Measurements from ENCODE around the gene BRAP. TPM values are rescaled to one million over a fixed set of nuclear protein-coding genes. Genes with fewer than 3 reads are reported as not detected.
A peak's percentile ranks its signal among the peaks of the same experiment; 100 is the strongest.
"Not testable (repeated sequence)": the region's sequence is repeated elsewhere in the genome, so short reads cannot be mapped to it uniquely, and the experiment has no call there.

BRAP gene
- total RNA-seq, 1 donor from 2014 or later = 19.0 TPM

GRCh38 chr12:111600205-111600642 is 85.5 kb downstream of the BRAP start:
- DNase-seq (ENCODE audit: low read depth) = no peak
- Histone ChIP-seq H3K36me3 (ENCODE audit: control insufficient read depth, insufficient read depth, low read length) (no peaks in the 10 kb centered on the region), H3K27me3 (ENCODE audit: control insufficient read depth, insufficient read depth, low read length) (no peaks in the 10 kb centered on the region), H3K4me3 (ENCODE audit: low read depth, low read length) (peak overlapping the region; percentile 98)
- TF ChIP-seq CTCF (IDR thresholded peaks at IDR 0.05; ENCODE audit: insufficient read depth, low read length, poor library complexity, severe bottlenecking) = no peak

GRCh38 chr12:111599453-111600204 is 86.1 kb downstream of the BRAP start:
- DNase-seq (ENCODE audit: low read depth) = peak; percentile 34
- TF ChIP-seq CTCF (IDR thresholded peaks at IDR 0.05; ENCODE audit: insufficient read depth, low read length, poor library complexity, severe bottlenecking) = no peak
- no peaks in the 10 kb centered on the region for H3K27me3 ChIP-seq (ENCODE audit: control insufficient read depth, insufficient read depth, low read length)
- H3K36me3 ChIP-seq (ENCODE audit: control insufficient read depth, insufficient read depth, low read length) = no peaks in the 10 kb centered on the region
- H3K4me3 ChIP-seq (ENCODE audit: low read depth, low read length) = peak overlapping the region; percentile 98

GRCh38 chr12:111598637-111599452 is 86.9 kb downstream of the BRAP start, which contains the start of gene ATXN2:
TSS of gene ATXN2 (minus strand) at chr12:111599315. CDS start at chr12:111599034, 281 bp downstream.
- Histone ChIP-seq H3K27me3 (ENCODE audit: control insufficient read depth, insufficient read depth, low read length) (no peaks in the 10 kb centered on the region), H3K4me3 (ENCODE audit: low read depth, low read length) (peak within 1 kb of the TSS; percentile 98), H3K36me3 (ENCODE audit: control insufficient read depth, insufficient read depth, low read length) (no peaks in the 10 kb centered on the region)
- TF ChIP-seq CTCF (IDR thresholded peaks at IDR 0.05; ENCODE audit: insufficient read depth, low read length, poor library complexity, severe bottlenecking) = no peak
- DNase-seq (ENCODE audit: low read depth) = no peak

GRCh38 chr12:111597831-111598636 is 87.7 kb downstream of the BRAP start:
- no peaks in the 10 kb centered on the region for H3K27me3 ChIP-seq (ENCODE audit: control insufficient read depth, insufficient read depth, low read length)
- peak overlapping the region; percentile 98 for H3K4me3 ChIP-seq (ENCODE audit: low read depth, low read length)
- H3K36me3 ChIP-seq (ENCODE audit: control insufficient read depth, insufficient read depth, low read length) = no peaks in the 10 kb centered on the region
- DNase-seq (ENCODE audit: low read depth) = no peak
- TF ChIP-seq CTCF (IDR thresholded peaks at IDR 0.05; ENCODE audit: insufficient read depth, low read length, poor library complexity, severe bottlenecking) = no peak

- peak overlapping the region; percentile 98 for H3K4me3 ChIP-seq (ENCODE audit: low read depth, low read length)
- no peaks in the 10 kb centered on the region for H3K27me3 ChIP-seq (ENCODE audit: control insufficient read depth, insufficient read depth, low read length)
- H3K36me3 ChIP-seq (ENCODE audit: control insufficient read depth, insufficient read depth, low read length) = no peaks in the 10 kb centered on the region
- no peak for TF ChIP-seq CTCF (IDR thresholded peaks at IDR 0.05; ENCODE audit: insufficient read depth, low read length, poor library complexity, severe bottlenecking)
- DNase-seq (ENCODE audit: low read depth) = no peak
Observed at GRCh38 chr12:111596985-111597830, 88.5 kb downstream of the BRAP start.

GRCh38 chr12:111595341-111595835 is 90.4 kb downstream of the BRAP start:
- DNase-seq (ENCODE audit: low read depth); H3K4me3 ChIP-seq (ENCODE audit: low read depth, low read length); H3K27me3 ChIP-seq (ENCODE audit: control insufficient read depth, insufficient read depth, low read length); H3K36me3 ChIP-seq (ENCODE audit: control insufficient read depth, insufficient read depth, low read length): not testable (repeated sequence)

Measured in kidney epithelial cell (primary cell).